ENCODE data around the gene COMT.

Gene COMT

DNA sequence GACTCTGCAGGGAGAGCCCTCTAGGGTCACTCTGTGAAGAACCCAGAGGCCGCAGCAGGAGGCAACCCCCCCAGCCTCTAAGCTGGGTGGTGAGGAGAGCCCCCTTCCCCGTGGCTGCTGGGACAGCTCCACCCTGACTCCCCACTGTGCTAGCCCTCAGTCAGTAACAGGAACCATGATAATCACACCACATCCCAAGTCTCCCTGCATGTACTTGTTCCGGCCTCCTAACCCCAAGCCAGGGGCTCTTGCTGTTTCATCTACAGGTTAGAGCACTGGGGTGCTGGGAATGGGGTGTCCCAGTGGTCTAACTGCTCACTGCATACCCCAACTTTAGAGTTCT is 48.1 kb downstream of the COMT start:
- Histone ChIP-seq H3K27me3 (ENCODE audit: control insufficient read depth in 5 of 5, insufficient read depth in 4 of 5, low read length in 5 of 5) (no peaks in the 10 kb centered on the region), H3K9me3 (ENCODE audit: control insufficient read depth in 5 of 5, low read length in 5 of 5) (no peaks in the 10 kb centered on the region), H3K4me3 (ENCODE audit: low read depth in 1 of 5, low read length in 5 of 5) (no peak overlapping the region), H3K27ac (ENCODE audit: low read depth, low read length) (no peak overlapping the region), H3K36me3 (ENCODE audit: control insufficient read depth in 5 of 5, insufficient read depth in 5 of 5, low read length in 5 of 5) (no peaks in the 10 kb centered on the region), H3K4me1 (ENCODE audit: control insufficient read depth in 5 of 5, insufficient read depth in 5 of 5, low read length in 5 of 5) (peaks cover 3 to 70% (median 50%) of the 10 kb centered on the region in 5 donors), H3K9ac (ENCODE audit: low read length in 5 of 5) (no peak overlapping the region)

- Histone ChIP-seq H3K36me3 (ENCODE audit: control insufficient read depth in 5 of 5, insufficient read depth in 5 of 5, low read length in 5 of 5) (no peaks in the 10 kb centered on the region), H3K9ac (ENCODE audit: low read length in 5 of 5) (no peak overlapping the region), H3K27ac (ENCODE audit: low read depth, low read length) (no peak overlapping the region), H3K27me3 (ENCODE audit: control insufficient read depth in 5 of 5, insufficient read depth in 4 of 5, low read length in 5 of 5) (no peaks in the 10 kb centered on the region), H3K9me3 (ENCODE audit: control insufficient read depth in 5 of 5, low read length in 5 of 5) (no peaks in the 10 kb centered on the region), H3K4me3 (ENCODE audit: low read depth in 1 of 5, low read length in 5 of 5) (no peak overlapping the region), H3K4me1 (ENCODE audit: control insufficient read depth in 5 of 5, insufficient read depth in 5 of 5, low read length in 5 of 5) (peaks cover 3 to 70% (median 50%) of the 10 kb centered on the region in 5 donors)
These were observed 48.6 kb downstream of the COMT start for GRCh38 chr22:19990188-19990587.

DNA sequence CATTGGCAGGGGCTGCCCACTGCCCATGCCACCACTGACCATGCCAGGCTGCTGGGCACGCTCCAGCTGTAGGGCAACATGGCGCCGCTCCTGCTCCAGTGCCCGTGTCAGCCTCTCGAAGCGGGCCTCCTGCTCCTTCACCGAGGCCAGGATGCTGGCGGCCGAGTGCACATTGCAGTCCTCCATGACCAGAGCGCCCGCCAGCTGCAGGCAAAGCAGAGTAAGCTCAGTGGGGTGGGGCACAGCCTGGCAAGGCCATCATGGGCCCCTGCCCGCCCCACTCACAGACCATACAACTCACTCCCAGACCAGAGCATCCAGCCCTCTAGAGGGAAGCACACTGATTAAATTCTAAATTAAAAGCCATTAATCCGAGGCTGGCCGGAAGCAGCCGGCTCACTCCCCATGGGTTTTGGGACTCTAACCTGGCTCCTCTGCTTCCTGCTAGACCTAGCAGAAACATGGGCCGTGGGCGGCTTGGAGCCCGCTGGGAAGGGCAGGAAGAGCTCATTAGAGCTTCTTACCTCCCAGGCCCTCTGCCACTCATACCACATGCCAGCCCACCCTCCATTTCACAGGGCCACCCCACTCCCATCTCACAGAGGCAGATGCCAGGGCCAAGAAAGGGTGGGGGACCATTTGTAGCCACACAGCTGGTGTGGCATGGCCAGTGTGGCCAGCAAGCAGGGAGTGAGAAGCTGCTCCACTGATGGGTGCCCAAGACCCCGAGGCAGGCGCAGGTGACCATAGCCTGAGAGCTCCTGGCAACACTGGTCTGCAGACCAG is 49.2 kb downstream of the COMT start:
- no peak overlapping the region for H3K4me3 ChIP-seq (ENCODE audit: low read depth in 1 of 5, low read length in 5 of 5)
- H3K27ac ChIP-seq (ENCODE audit: low read depth, low read length): no peak overlapping the region
- no peak overlapping the region for H3K9ac ChIP-seq (ENCODE audit: low read length in 5 of 5)
- no peaks in the 10 kb centered on the region for H3K27me3 ChIP-seq (ENCODE audit: control insufficient read depth in 5 of 5, insufficient read depth in 4 of 5, low read length in 5 of 5)
- H3K4me1 ChIP-seq (ENCODE audit: control insufficient read depth in 5 of 5, insufficient read depth in 5 of 5, low read length in 5 of 5): peaks cover 4 to 71% (median 51%) of the 10 kb centered on the region in 5 donors
- no peaks in the 10 kb centered on the region for H3K36me3 ChIP-seq (ENCODE audit: control insufficient read depth in 5 of 5, insufficient read depth in 5 of 5, low read length in 5 of 5)
- H3K9me3 ChIP-seq (ENCODE audit: control insufficient read depth in 5 of 5, low read length in 5 of 5): no peaks in the 10 kb centered on the region

DNA sequence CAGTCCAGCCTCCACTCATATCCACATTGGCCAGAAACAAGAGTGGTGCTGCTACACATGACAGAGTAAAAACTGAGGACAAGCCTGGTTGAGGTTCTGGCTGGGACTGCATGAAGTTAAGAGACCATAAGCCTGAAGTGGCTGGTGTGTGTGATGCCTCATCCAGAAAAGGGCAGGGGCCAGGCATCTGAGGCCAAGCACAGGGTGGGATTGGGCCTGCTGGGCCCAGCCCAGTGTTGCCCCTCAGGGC is 49.7 kb downstream of the COMT start:
- H3K36me3 ChIP-seq (ENCODE audit: control insufficient read depth in 5 of 5, insufficient read depth in 5 of 5, low read length in 5 of 5): no peaks in the 10 kb centered on the region

DNA sequence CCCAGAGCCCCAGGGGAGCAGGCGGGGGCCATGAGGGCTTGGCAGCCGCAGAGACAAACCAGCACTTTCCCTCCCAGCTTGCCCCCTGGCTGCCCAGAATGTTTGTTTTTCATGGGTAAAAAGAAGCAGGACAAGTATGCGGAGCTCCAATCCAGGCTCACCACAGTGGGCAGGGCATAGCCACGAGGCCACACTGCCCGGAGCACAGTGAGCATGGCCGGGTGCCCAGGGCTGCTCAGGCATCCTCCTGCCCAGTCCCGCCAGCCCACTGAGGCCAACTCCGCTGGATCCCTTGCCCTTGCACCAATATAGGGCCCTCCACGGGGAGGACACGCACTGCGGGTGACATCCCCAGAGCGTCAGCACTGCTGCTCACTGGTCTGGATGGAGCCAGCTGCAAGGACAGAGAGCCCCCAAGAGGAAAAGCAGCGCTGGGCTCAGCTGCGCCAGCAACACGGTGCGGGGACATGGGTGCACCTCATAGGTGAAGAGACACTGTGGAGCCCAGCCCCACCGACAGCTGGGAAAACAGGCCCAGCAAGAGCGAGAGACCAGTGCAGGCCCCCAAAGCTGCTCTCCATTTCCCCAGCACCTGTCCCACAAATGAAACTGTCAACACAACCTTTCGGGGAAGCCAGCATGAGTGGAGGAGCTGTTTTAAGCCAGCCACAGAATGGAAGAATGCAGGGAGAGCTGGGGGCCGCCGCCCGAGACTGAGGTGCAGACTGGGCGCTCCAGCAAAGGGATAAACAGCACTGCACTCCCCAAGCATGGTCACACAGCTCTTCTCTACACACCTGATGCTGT is 50.3 kb downstream of the COMT start:
- Histone ChIP-seq H3K4me1 (ENCODE audit: control insufficient read depth in 5 of 5, insufficient read depth in 5 of 5, low read length in 5 of 5) (peaks cover 3 to 71% (median 51%) of the 10 kb centered on the region in 5 donors), H3K27ac (ENCODE audit: low read depth, low read length) (no peak overlapping the region), H3K9me3 (ENCODE audit: control insufficient read depth in 5 of 5, low read length in 5 of 5) (no peaks in the 10 kb centered on the region), H3K9ac (ENCODE audit: low read length in 5 of 5) (no peak overlapping the region), H3K27me3 (ENCODE audit: control insufficient read depth in 5 of 5, insufficient read depth in 4 of 5, low read length in 5 of 5) (no peaks in the 10 kb centered on the region), H3K4me3 (ENCODE audit: low read depth in 1 of 5, low read length in 5 of 5) (no peak overlapping the region), H3K36me3 (ENCODE audit: control insufficient read depth in 5 of 5, insufficient read depth in 5 of 5, low read length in 5 of 5) (no peaks in the 10 kb centered on the region)

More for the DNA sequence above, 49.7 kb downstream of the COMT start:
- H3K9me3 ChIP-seq (ENCODE audit: control insufficient read depth in 5 of 5, low read length in 5 of 5): no peaks in the 10 kb centered on the region
- H3K27me3 ChIP-seq (ENCODE audit: control insufficient read depth in 5 of 5, insufficient read depth in 4 of 5, low read length in 5 of 5): no peaks in the 10 kb centered on the region
- H3K4me1 ChIP-seq (ENCODE audit: control insufficient read depth in 5 of 5, insufficient read depth in 5 of 5, low read length in 5 of 5): peaks cover 2 to 71% (median 51%) of the 10 kb centered on the region in 5 donors
- no peak overlapping the region for H3K4me3 ChIP-seq (ENCODE audit: low read depth in 1 of 5, low read length in 5 of 5)
- H3K27ac ChIP-seq (ENCODE audit: low read depth, low read length): no peak overlapping the region
- no peak overlapping the region for H3K9ac ChIP-seq (ENCODE audit: low read length in 5 of 5)

GRCh38 chr22:19992481-19992911 is 50.9 kb downstream of the COMT start:
- Histone ChIP-seq H3K27me3 (ENCODE audit: control insufficient read depth in 5 of 5, insufficient read depth in 4 of 5, low read length in 5 of 5) (no peaks in the 10 kb centered on the region), H3K9me3 (ENCODE audit: control insufficient read depth in 5 of 5, low read length in 5 of 5) (no peaks in the 10 kb centered on the region), H3K27ac (ENCODE audit: low read depth, low read length) (no peak overlapping the region), H3K4me3 (ENCODE audit: low read depth in 1 of 5, low read length in 5 of 5) (no peak overlapping the region), H3K9ac (ENCODE audit: low read length in 5 of 5) (no peak overlapping the region), H3K36me3 (ENCODE audit: control insufficient read depth in 5 of 5, insufficient read depth in 5 of 5, low read length in 5 of 5) (no peaks in the 10 kb centered on the region), H3K4me1 (ENCODE audit: control insufficient read depth in 5 of 5, insufficient read depth in 5 of 5, low read length in 5 of 5) (peaks cover 4 to 70% (median 54%) of the 10 kb centered on the region in 5 donors)

DNA sequence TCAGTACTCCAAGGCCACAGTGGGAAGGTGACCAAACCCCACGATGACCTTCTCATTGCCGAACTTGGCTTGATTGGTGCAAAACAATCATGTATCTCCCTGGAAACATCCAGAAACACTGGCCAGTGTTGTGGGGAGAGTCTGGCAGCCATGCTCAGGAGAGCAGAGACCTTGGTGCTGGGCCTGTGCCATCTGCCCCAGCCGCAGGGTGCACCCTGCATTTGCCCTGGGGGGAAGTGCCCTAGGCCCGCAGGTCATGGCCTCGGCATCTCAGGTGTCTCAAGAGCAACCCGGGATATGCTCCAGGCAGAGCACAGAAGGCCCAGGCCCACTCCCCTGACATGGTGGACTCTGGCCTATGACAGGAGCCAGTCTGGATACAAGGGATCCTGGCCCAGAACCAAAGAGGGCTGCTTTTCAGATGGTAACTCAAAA is 51.4 kb downstream of the COMT start:
- Histone ChIP-seq H3K9ac (ENCODE audit: low read length in 5 of 5) (no peak overlapping the region), H3K36me3 (ENCODE audit: control insufficient read depth in 5 of 5, insufficient read depth in 5 of 5, low read length in 5 of 5) (no peaks in the 10 kb centered on the region), H3K27ac (ENCODE audit: low read depth, low read length) (no peak overlapping the region), H3K4me3 (ENCODE audit: low read depth in 1 of 5, low read length in 5 of 5) (no peak overlapping the region), H3K27me3 (ENCODE audit: control insufficient read depth in 5 of 5, insufficient read depth in 4 of 5, low read length in 5 of 5) (no peaks in the 10 kb centered on the region), H3K9me3 (ENCODE audit: control insufficient read depth in 5 of 5, low read length in 5 of 5) (no peaks in the 10 kb centered on the region), H3K4me1 (ENCODE audit: control insufficient read depth in 5 of 5, insufficient read depth in 5 of 5, low read length in 5 of 5) (peaks cover 4 to 65% (median 56%) of the 10 kb centered on the region in 5 donors)

- H3K27me3 ChIP-seq (ENCODE audit: control insufficient read depth in 5 of 5, insufficient read depth in 4 of 5, low read length in 5 of 5): no peaks in the 10 kb centered on the region
- peaks cover 7 to 66% (median 62%) of the 10 kb centered on the region in 5 donors for H3K4me1 ChIP-seq (ENCODE audit: control insufficient read depth in 5 of 5, insufficient read depth in 5 of 5, low read length in 5 of 5)
- no peaks in the 10 kb centered on the region for H3K36me3 ChIP-seq (ENCODE audit: control insufficient read depth in 5 of 5, insufficient read depth in 5 of 5, low read length in 5 of 5)
- no peak overlapping the region for H3K4me3 ChIP-seq (ENCODE audit: low read depth in 1 of 5, low read length in 5 of 5)
- no peak overlapping the region for H3K27ac ChIP-seq (ENCODE audit: low read depth, low read length)
- H3K9me3 ChIP-seq (ENCODE audit: control insufficient read depth in 5 of 5, low read length in 5 of 5): no peaks in the 10 kb centered on the region
- H3K9ac ChIP-seq (ENCODE audit: low read length in 5 of 5): no peak overlapping the region
These were observed 52.4 kb downstream of the COMT start for GRCh38 chr22:19993926-19994325.

GRCh38 chr22:19994851-19995610 is 53.5 kb downstream of the COMT start:
- H3K27me3 ChIP-seq (ENCODE audit: control insufficient read depth in 5 of 5, insufficient read depth in 4 of 5, low read length in 5 of 5): no peaks in the 10 kb centered on the region
- H3K27ac ChIP-seq (ENCODE audit: low read depth, low read length): peak overlapping the region; percentile 16
- H3K4me1 ChIP-seq (ENCODE audit: control insufficient read depth in 5 of 5, insufficient read depth in 5 of 5, low read length in 5 of 5): peaks cover 9 to 68% (median 60%) of the 10 kb centered on the region in 5 donors
- H3K36me3 ChIP-seq (ENCODE audit: control insufficient read depth in 5 of 5, insufficient read depth in 5 of 5, low read length in 5 of 5): no peaks in the 10 kb centered on the region
- no peak overlapping the region for H3K4me3 ChIP-seq (ENCODE audit: low read depth in 1 of 5, low read length in 5 of 5)
- H3K9ac ChIP-seq (ENCODE audit: low read length in 5 of 5): no peak overlapping the region
- H3K9me3 ChIP-seq (ENCODE audit: control insufficient read depth in 5 of 5, low read length in 5 of 5): no peaks in the 10 kb centered on the region
